Measurements from ENCODE around the gene ELOVL2.
"Not testable (repeated sequence)": the region's sequence is repeated elsewhere in the genome, so short reads cannot be mapped to it uniquely, and the experiment has no call there.

Gene ELOVL2

GRCh38 chr6:11021714-11022113 lies 22.4 kb downstream of the ELOVL2 start:
- Mint-ChIP-seq H3K27ac (no peak overlapping the region), H3K4me3 (no peak overlapping the region), H3K36me3 (ENCODE audit: low read depth) (no peaks in the 10 kb centered on the region), H3K27me3 (ENCODE audit: low read depth) (peaks cover 35% of the 10 kb centered on the region), H3K9me3 (no peaks in the 10 kb centered on the region), H3K4me1 (ENCODE audit: low read depth) (no peaks in the 10 kb centered on the region)

- Mint-ChIP-seq H3K27me3 (ENCODE audit: low read depth) (peaks cover 33% of the 10 kb centered on the region), H3K36me3 (ENCODE audit: low read depth) (no peaks in the 10 kb centered on the region), H3K4me3 (no peak overlapping the region), H3K9me3 (no peaks in the 10 kb centered on the region), H3K4me1 (ENCODE audit: low read depth) (no peaks in the 10 kb centered on the region), H3K27ac (no peak overlapping the region)
Measured at GRCh38 chr6:11021003-11021402, 23.1 kb downstream of the ELOVL2 start.

GRCh38 chr6:11018225-11018624 lies 25.9 kb downstream of the ELOVL2 start:
- H3K9me3 Mint-ChIP-seq, result no peaks in the 10 kb centered on the region
- no peaks in the 10 kb centered on the region for H3K36me3 Mint-ChIP-seq (ENCODE audit: low read depth)
- peaks cover 22% of the 10 kb centered on the region for H3K27me3 Mint-ChIP-seq (ENCODE audit: low read depth)
- no peak overlapping the region for H3K27ac Mint-ChIP-seq
- H3K4me1 Mint-ChIP-seq (ENCODE audit: low read depth), result no peaks in the 10 kb centered on the region
- H3K4me3 Mint-ChIP-seq, result no peak overlapping the region

GRCh38 chr6:11017090-11017489 lies 27.0 kb downstream of the ELOVL2 start:
- Mint-ChIP-seq H3K27me3 (ENCODE audit: low read depth) (peaks cover 22% of the 10 kb centered on the region), H3K4me3 (no peak overlapping the region), H3K9me3 (no peaks in the 10 kb centered on the region), H3K27ac (no peak overlapping the region), H3K36me3 (ENCODE audit: low read depth) (no peaks in the 10 kb centered on the region), H3K4me1 (ENCODE audit: low read depth) (no peaks in the 10 kb centered on the region)

- H3K9me3 Mint-ChIP-seq, result no peaks in the 10 kb centered on the region
- H3K36me3 Mint-ChIP-seq (ENCODE audit: low read depth), result no peaks in the 10 kb centered on the region
- peaks cover 20% of the 10 kb centered on the region for H3K27me3 Mint-ChIP-seq (ENCODE audit: low read depth)
- no peaks in the 10 kb centered on the region for H3K4me1 Mint-ChIP-seq (ENCODE audit: low read depth)
- H3K27ac Mint-ChIP-seq, result no peak overlapping the region
- no peak overlapping the region for H3K4me3 Mint-ChIP-seq
Measured at GRCh38 chr6:11016452-11016851, 27.7 kb downstream of the ELOVL2 start.

GRCh38 chr6:11015102-11015501 lies 29.0 kb downstream of the ELOVL2 start:
- Mint-ChIP-seq H3K36me3 (ENCODE audit: low read depth) (no peaks in the 10 kb centered on the region), H3K27me3 (ENCODE audit: low read depth) (peaks cover 16% of the 10 kb centered on the region)

GRCh38 chr6:11013721-11014070 lies 30.4 kb downstream of the ELOVL2 start:
- Mint-ChIP-seq H3K27ac (no peak overlapping the region), H3K4me3 (no peak overlapping the region), H3K36me3 (ENCODE audit: low read depth) (no peaks in the 10 kb centered on the region), H3K4me1 (ENCODE audit: low read depth) (no peaks in the 10 kb centered on the region), H3K9me3 (no peaks in the 10 kb centered on the region), H3K27me3 (ENCODE audit: low read depth) (peaks cover 21% of the 10 kb centered on the region)

More at GRCh38 chr6:11015102-11015501, 29.0 kb downstream of the ELOVL2 start:
- Mint-ChIP-seq H3K9me3 (no peaks in the 10 kb centered on the region), H3K27ac (no peak overlapping the region), H3K4me1 (ENCODE audit: low read depth) (no peaks in the 10 kb centered on the region), H3K4me3 (no peak overlapping the region)

- H3K4me1 Mint-ChIP-seq (ENCODE audit: low read depth), result no peaks in the 10 kb centered on the region
- H3K36me3 Mint-ChIP-seq (ENCODE audit: low read depth), result no peaks in the 10 kb centered on the region
- no peak overlapping the region for H3K4me3 Mint-ChIP-seq
- H3K27ac Mint-ChIP-seq, result no peak overlapping the region
- no peaks in the 10 kb centered on the region for H3K9me3 Mint-ChIP-seq
- peaks cover 21% of the 10 kb centered on the region for H3K27me3 Mint-ChIP-seq (ENCODE audit: low read depth)
Measured at GRCh38 chr6:11012976-11013720, 31.0 kb downstream of the ELOVL2 start.

- Mint-ChIP-seq H3K27me3 (ENCODE audit: low read depth) (peaks cover 21% of the 10 kb centered on the region), H3K27ac (no peak overlapping the region), H3K4me1 (ENCODE audit: low read depth) (no peaks in the 10 kb centered on the region), H3K36me3 (ENCODE audit: low read depth) (no peaks in the 10 kb centered on the region), H3K9me3 (no peaks in the 10 kb centered on the region), H3K4me3 (no peak overlapping the region)
Measured at GRCh38 chr6:11012295-11012754, 31.8 kb downstream of the ELOVL2 start.

- H3K27me3 Mint-ChIP-seq (ENCODE audit: low read depth), result peaks cover 21% of the 10 kb centered on the region
- no peaks in the 10 kb centered on the region for H3K4me1 Mint-ChIP-seq (ENCODE audit: low read depth)
- no peak overlapping the region for H3K4me3 Mint-ChIP-seq
- H3K36me3 Mint-ChIP-seq (ENCODE audit: low read depth), result no peaks in the 10 kb centered on the region
- H3K9me3 Mint-ChIP-seq, result no peaks in the 10 kb centered on the region
- H3K27ac Mint-ChIP-seq, result no peak overlapping the region
Measured at GRCh38 chr6:11011787-11012234, 32.3 kb downstream of the ELOVL2 start.

GRCh38 chr6:11009353-11009752 lies 34.8 kb downstream of the ELOVL2 start:
- Mint-ChIP-seq H3K27ac (no peak overlapping the region), H3K9me3 (no peaks in the 10 kb centered on the region), H3K4me1 (ENCODE audit: low read depth) (no peaks in the 10 kb centered on the region), H3K36me3 (ENCODE audit: low read depth) (no peaks in the 10 kb centered on the region), H3K27me3 (ENCODE audit: low read depth) (peaks cover 14% of the 10 kb centered on the region), H3K4me3 (no peak overlapping the region)

- no peak overlapping the region for H3K4me3 Mint-ChIP-seq
- no peak overlapping the region for H3K27ac Mint-ChIP-seq
- no peaks in the 10 kb centered on the region for H3K4me1 Mint-ChIP-seq (ENCODE audit: low read depth)
- H3K36me3 Mint-ChIP-seq (ENCODE audit: low read depth), result no peaks in the 10 kb centered on the region
- H3K9me3 Mint-ChIP-seq, result no peaks in the 10 kb centered on the region
- peaks cover 12% of the 10 kb centered on the region for H3K27me3 Mint-ChIP-seq (ENCODE audit: low read depth)
Measured at GRCh38 chr6:11008821-11009220, 35.3 kb downstream of the ELOVL2 start.

- peaks cover 6% of the 10 kb centered on the region for H3K27me3 Mint-ChIP-seq (ENCODE audit: low read depth)
- no peaks in the 10 kb centered on the region for H3K36me3 Mint-ChIP-seq (ENCODE audit: low read depth)
- H3K27ac Mint-ChIP-seq, result no peak overlapping the region
- H3K4me3 Mint-ChIP-seq, result no peak overlapping the region
- H3K9me3 Mint-ChIP-seq, result no peaks in the 10 kb centered on the region
- no peaks in the 10 kb centered on the region for H3K4me1 Mint-ChIP-seq (ENCODE audit: low read depth)
Measured at GRCh38 chr6:11007715-11008608, 36.1 kb downstream of the ELOVL2 start.

GRCh38 chr6:11006061-11006460 lies 38.0 kb downstream of the ELOVL2 start:
- Mint-ChIP-seq H3K9me3 (no peaks in the 10 kb centered on the region), H3K4me1 (ENCODE audit: low read depth) (no peaks in the 10 kb centered on the region), H3K27me3 (ENCODE audit: low read depth) (peaks cover 13% of the 10 kb centered on the region), H3K36me3 (ENCODE audit: low read depth) (no peaks in the 10 kb centered on the region), H3K27ac (no peak overlapping the region), H3K4me3 (no peak overlapping the region)

- H3K36me3 Mint-ChIP-seq (ENCODE audit: low read depth); H3K27me3 Mint-ChIP-seq (ENCODE audit: low read depth); H3K27ac Mint-ChIP-seq; H3K4me3 Mint-ChIP-seq; H3K4me1 Mint-ChIP-seq (ENCODE audit: low read depth); H3K9me3 Mint-ChIP-seq: not testable (repeated sequence)
Measured at GRCh38 chr6:11003297-11003696, 40.8 kb downstream of the ELOVL2 start.

Measured in T-helper 1 cell treated with Interleukin-12 subunit alpha and Interleukin-12 subunit beta and Interleukin-4 antibody, amounts not matched to agents 30 μg/mL and 1 μg/mL, for 36 hours (primary cell).